H1 (cell line): ENCODE data around the gene SYT17.

ENCODE experiments used
- ASH2L ChIP-seq: fragments of 200-600, 300-600 bp; sonication (generic); IDR thresholded peaks from one replicate; pipeline ENCODE4 v1.7.1; 2017; ENCODE audit warnings: low read length
- ATF3 ChIP-seq: IDR thresholded peaks from 2 replicates; pipeline ENCODE4 v1.6.1; 2011; ENCODE audit warnings: low read depth, mild to moderate bottlenecking, low read length; ENCODE audit not compliant: insufficient read depth
- EZH2 ChIP-seq: fragments of 200-600 bp; sonication (generic); IDR thresholded peaks from 2 replicates; pipeline ENCODE4 v1.7.1; 2012; ENCODE audit warnings: low read depth, mild to moderate bottlenecking, moderate library complexity, low read length, inconsistent platforms; ENCODE audit not compliant: severe bottlenecking
- GABPA ChIP-seq: IDR thresholded peaks from 2 replicates; pipeline ENCODE4 v1.6.1; 2011; ENCODE audit warnings: mild to moderate bottlenecking, low read length, moderate library complexity, borderline replicate concordance; ENCODE audit not compliant: insufficient read depth
- JUN ChIP-seq: IDR thresholded peaks from 2 replicates; pipeline ENCODE4 v1.6.1; 2011; ENCODE audit warnings: low read depth, mild to moderate bottlenecking, improper control_type of control experiment, low read length
- JUND ChIP-seq: IDR thresholded peaks from 2 replicates; pipeline ENCODE4 v1.6.1; 2011; ENCODE audit warnings: mild to moderate bottlenecking, improper control_type of control experiment, low read length
- POLR2A ChIP-seq, 2 experiments: IDR thresholded peaks; 1 replicate in 1 of 2; 2 replicates in 1 of 2; pipeline ENCODE4 v1.6.1; 2011; ENCODE audit warnings: low read depth in 2 of 2, low read length in 2 of 2, mild to moderate bottlenecking in 2 of 2; ENCODE audit errors: control extremely low read depth in 1 of 2
- POLR2AphosphoS5 ChIP-seq: IDR thresholded peaks from 2 replicates; pipeline ENCODE4 v1.6.1; 2011; ENCODE audit warnings: low read depth, low read length
- SIN3A ChIP-seq, 2 experiments: IDR thresholded peaks in 1 of 2; conservative IDR thresholded peaks in 1 of 2; 2 replicates each; pipeline ENCODE4 v1.6.1; 2011 to 2012; ENCODE audit warnings: low read length in 2 of 2, improper control_type of control experiment in 1 of 2, low read depth in 1 of 2, mild to moderate bottlenecking in 1 of 2
- SUZ12 ChIP-seq: fragments of 200-600 bp; sonication (generic); IDR thresholded peaks from 2 replicates; pipeline ENCODE4 v1.6.1; 2012; ENCODE audit warnings: mild to moderate bottlenecking, inconsistent platforms, low read length, moderate library complexity, mixed read lengths
- TEAD4 ChIP-seq: IDR thresholded peaks from 2 replicates; pipeline ENCODE4 v1.6.1; 2012; ENCODE audit warnings: low read depth, low read length, inconsistent platforms, mixed read lengths
- TF ChIP-seq, protein P1 (sequence below), 3 experiments: IDR thresholded peaks; 1 replicate in 2 of 3; 2 replicates in 1 of 3; pipeline versions ENCODE4 v1.5.1 to v1.6.1; 2011; ENCODE audit warnings: low read length in 3 of 3, mild to moderate bottlenecking in 3 of 3, inconsistent platforms in 2 of 3, low read depth in 1 of 3, moderate library complexity in 1 of 3; ENCODE audit not compliant: insufficient read depth in 1 of 3; ENCODE audit errors: control extremely low read depth in 1 of 3

GRCh38 chr16:19130852-19131824 lies 36.9 kb upstream of the SYT17 start:
- TF ChIP-seq POLR2A (IDR thresholded peaks at IDR 0.05; ENCODE audit: control extremely low read depth in 1 of 2, low read depth in 2 of 2, low read length in 2 of 2) (no peak), JUND (no peak), JUN (no peak), POLR2AphosphoS5 (no peak), TEAD4 (no peak), ASH2L (no peak), SUZ12 (no peak), GABPA (no peak), SIN3A (conservative IDR thresholded peaks at IDR 0.05 in 1 of 2, IDR thresholded peaks at IDR 0.05 in 1 of 2; ENCODE audit: low read depth in 1 of 2, low read length in 2 of 2) (no peak), EZH2 (no peak), ATF3 (no peak)
- TF ChIP-seq, protein P1, sequence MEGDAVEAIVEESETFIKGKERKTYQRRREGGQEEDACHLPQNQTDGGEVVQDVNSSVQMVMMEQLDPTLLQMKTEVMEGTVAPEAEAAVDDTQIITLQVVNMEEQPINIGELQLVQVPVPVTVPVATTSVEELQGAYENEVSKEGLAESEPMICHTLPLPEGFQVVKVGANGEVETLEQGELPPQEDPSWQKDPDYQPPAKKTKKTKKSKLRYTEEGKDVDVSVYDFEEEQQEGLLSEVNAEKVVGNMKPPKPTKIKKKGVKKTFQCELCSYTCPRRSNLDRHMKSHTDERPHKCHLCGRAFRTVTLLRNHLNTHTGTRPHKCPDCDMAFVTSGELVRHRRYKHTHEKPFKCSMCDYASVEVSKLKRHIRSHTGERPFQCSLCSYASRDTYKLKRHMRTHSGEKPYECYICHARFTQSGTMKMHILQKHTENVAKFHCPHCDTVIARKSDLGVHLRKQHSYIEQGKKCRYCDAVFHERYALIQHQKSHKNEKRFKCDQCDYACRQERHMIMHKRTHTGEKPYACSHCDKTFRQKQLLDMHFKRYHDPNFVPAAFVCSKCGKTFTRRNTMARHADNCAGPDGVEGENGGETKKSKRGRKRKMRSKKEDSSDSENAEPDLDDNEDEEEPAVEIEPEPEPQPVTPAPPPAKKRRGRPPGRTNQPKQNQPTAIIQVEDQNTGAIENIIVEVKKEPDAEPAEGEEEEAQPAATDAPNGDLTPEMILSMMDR (IDR thresholded peaks at IDR 0.05; ENCODE audit: control extremely low read depth in 1 of 3, insufficient read depth in 1 of 3, low read depth in 1 of 3, low read length in 3 of 3): no peak
